Endodermal cell (in vitro differentiated cells): Measurements from ENCODE around the gene TALDO1. TPM values are rescaled to one million over a fixed set of nuclear protein-coding genes. Genes with fewer than 3 reads are reported as not detected.

Source experiments
- DNase-seq: peaks from one replicate; pipeline ENCODE4 v3.0.0-alpha.2; 2017
- H3K27ac ChIP-seq: 2 replicates; pipeline ENCODE4 v1.5.1; 2013; ENCODE audit warnings: mild to moderate bottlenecking, low read depth, low read length, moderate library complexity
- H3K27me3 ChIP-seq: 2 replicates; pipeline ENCODE4 v1.6.1; 2013; ENCODE audit warnings: mild to moderate bottlenecking, low read length, moderate library complexity; ENCODE audit not compliant: insufficient read depth, control insufficient read depth, poor library complexity, severe bottlenecking
- H3K36me3 ChIP-seq: 2 replicates; pipeline ENCODE4 v1.7.0; 2013; ENCODE audit warnings: mild to moderate bottlenecking, low read length, moderate library complexity; ENCODE audit not compliant: control insufficient read depth, insufficient read depth
- H3K4me1 ChIP-seq: one replicate; pipeline ENCODE4 v1.7.0; 2013; ENCODE audit warnings: low read length; ENCODE audit not compliant: control insufficient read depth, insufficient read depth
- H3K4me3 ChIP-seq: 2 replicates; pipeline ENCODE4 v1.5.1; 2013; ENCODE audit warnings: mild to moderate bottlenecking, low read length, moderate library complexity
- H3K9ac ChIP-seq: 2 replicates; pipeline ENCODE4 v1.6.1; 2013; ENCODE audit warnings: mild to moderate bottlenecking, low read length, moderate library complexity; ENCODE audit not compliant: poor library complexity, severe bottlenecking; ENCODE audit errors: extremely low read depth
- H3K9me3 ChIP-seq: 2 replicates; pipeline ENCODE4 v1.6.1; 2013; ENCODE audit warnings: mild to moderate bottlenecking, low read length, moderate library complexity; ENCODE audit not compliant: control insufficient read depth
- H3K27ac Mint-ChIP-seq: 2 replicates; pipeline ENCODE4 v1.8.0; 2020; ENCODE audit warnings: mixed read lengths
- H3K27me3 Mint-ChIP-seq: 2 replicates; pipeline ENCODE4 v1.8.0; 2021; ENCODE audit warnings: mild to moderate bottlenecking, mixed read lengths; ENCODE audit not compliant: insufficient read depth
- H3K36me3 Mint-ChIP-seq: 2 replicates; pipeline ENCODE4 v1.8.0; 2020; ENCODE audit warnings: low read depth, mixed read lengths
- H3K4me1 Mint-ChIP-seq: 2 replicates; pipeline ENCODE4 v1.8.0; 2020; ENCODE audit warnings: mixed read lengths
- H3K4me3 Mint-ChIP-seq: 2 replicates; pipeline ENCODE4 v1.8.0; 2020; ENCODE audit warnings: mild to moderate bottlenecking, moderate library complexity, mixed read lengths
- H3K9me3 Mint-ChIP-seq: 2 replicates; pipeline ENCODE4 v1.8.0; 2020; ENCODE audit warnings: mild to moderate bottlenecking, mixed read lengths
- CTCF ChIP-seq: fragments of 200-600 bp; sonication (generic); conservative IDR thresholded peaks from 2 replicates; pipeline ENCODE4 v1.5.0; 2021; ENCODE audit warnings: antibody characterized with exemption, mild to moderate bottlenecking
- WGBS, 2 experiments: methylation state at CpG; one replicate each; pipeline versions ENCODE4 v1.1.5 to v1.1.7; 2013; ENCODE audit warnings: missing lambda C conversion rate in 2 of 2, mixed read lengths in 1 of 2; ENCODE audit not compliant: insufficient coverage in 1 of 2, insufficient read length in 1 of 2; 5-methylcytosine and 5-hydroxymethylcytosine counted together
- total RNA-seq, 2 donors: library from RNA; stranded (reverse); fragmentation: NEBNext Ultra II Directional in 1 of 2; extraction: Animal tissue kit (Norgen Biotek cat#: 25700) in 1 of 2; gene quantifications; 2 replicates in 1 of 2; 3 replicates in 1 of 2; pipeline ENCODE4 v1.2.1, GENCODE V29; 2021

The TALDO1 gene
- total RNA-seq, 2 donors from 2014 or later: 177 to 221 TPM

- Mint-ChIP-seq H3K36me3 (peaks cover 56% of the 10 kb centered on the region), H3K27ac (peak overlapping the region; percentile 64), H3K27me3 (no peaks in the 10 kb centered on the region), H3K9me3 (no peaks in the 10 kb centered on the region), H3K4me1 (no peaks in the 10 kb centered on the region), H3K4me3 (no peak overlapping the region)
- H3K9ac ChIP-seq: no peak overlapping the region
- no peaks in the 10 kb centered on the region for H3K9me3 ChIP-seq
- peaks cover 55% of the 10 kb centered on the region for H3K36me3 ChIP-seq
- H3K27ac ChIP-seq: no peak overlapping the region
- no peaks in the 10 kb centered on the region for H3K27me3 ChIP-seq
- WGBS, 2 experiments: 84 to 90% methylated on average over 15 to 19 of the region's 19 CpGs
- H3K4me1 ChIP-seq: no peaks in the 10 kb centered on the region
- H3K4me3 ChIP-seq: no peak overlapping the region
- peak; percentile 92 for DNase-seq
- TF ChIP-seq CTCF: peak; percentile 77
Measured at GRCh38 chr11:765025-765801, 17.9 kb downstream of the TALDO1 start.

GRCh38 chr11:765802-766091, 18.5 kb downstream of the TALDO1 start:
- H3K36me3 Mint-ChIP-seq: peaks cover 60% of the 10 kb centered on the region
- Histone ChIP-seq H3K36me3 (peaks cover 54% of the 10 kb centered on the region), H3K4me1 (no peaks in the 10 kb centered on the region), H3K27me3 (no peaks in the 10 kb centered on the region), H3K4me3 (no peak overlapping the region), H3K9me3 (no peaks in the 10 kb centered on the region), H3K27ac (no peak overlapping the region), H3K9ac (no peak overlapping the region)
- no peak overlapping the region for H3K4me3 Mint-ChIP-seq
- TF ChIP-seq CTCF: no peak
- 82 to 92% methylated on average over 6 to 8 of the region's 8 CpGs for WGBS, 2 experiments
- no peaks in the 10 kb centered on the region for H3K27me3 Mint-ChIP-seq
- H3K27ac Mint-ChIP-seq: peak overlapping the region; percentile 64
- no peaks in the 10 kb centered on the region for H3K4me1 Mint-ChIP-seq
- DNase-seq: no peak
- no peaks in the 10 kb centered on the region for H3K9me3 Mint-ChIP-seq

- no peaks in the 10 kb centered on the region for H3K4me1 ChIP-seq
- H3K9me3 Mint-ChIP-seq: no peaks in the 10 kb centered on the region
- H3K4me3 Mint-ChIP-seq: no peak overlapping the region
- WGBS, 2 experiments: 94 to 100% methylated on average over 5 to 11 of the region's 11 CpGs
- H3K9ac ChIP-seq: no peak overlapping the region
- DNase-seq: no peak
- H3K27me3 ChIP-seq: no peaks in the 10 kb centered on the region
- H3K9me3 ChIP-seq: no peaks in the 10 kb centered on the region
- no peak overlapping the region for H3K27ac ChIP-seq
- H3K36me3 Mint-ChIP-seq: peaks cover 60% of the 10 kb centered on the region
- H3K4me1 Mint-ChIP-seq: no peaks in the 10 kb centered on the region
- no peak for TF ChIP-seq CTCF
- peaks cover 52% of the 10 kb centered on the region for H3K36me3 ChIP-seq
- H3K27ac Mint-ChIP-seq: no peak overlapping the region
- H3K4me3 ChIP-seq: no peak overlapping the region
- H3K27me3 Mint-ChIP-seq: no peaks in the 10 kb centered on the region
Measured at GRCh38 chr11:766106-766935, 19.1 kb downstream of the TALDO1 start.
